Endothelial cell of umbilical vein (primary cell): ENCODE results near the gene SPNS2. TPM values are rescaled to one million over a fixed set of nuclear protein-coding genes. Genes with fewer than 3 reads are reported as not detected.

Experiments used
- BruUV-seq: library from RNA; stranded (reverse); fragments of 400-500 nt; replicated peaks from 2 replicates; lab custom pipeline; 2021; lab: Mats Ljungman, UMichigan
- CTCF ChIA-PET: fragments of 300-600, 350-600 bp; sonication (Branson Sonifier 250); formaldehyde crosslinking; loops from one replicate; lab custom pipeline; 2021; ENCODE audit warnings: antibody characterized with exemption, inconsistent platforms; lab: Charles Lee
- POLR2A ChIA-PET: fragments of 300-600, 350-600 bp; sonication (Branson Sonifier 250); formaldehyde crosslinking; loops from one replicate; lab custom pipeline; 2021; ENCODE audit warnings: antibody characterized with exemption, inconsistent platforms; lab: Charles Lee
- DNase-seq: peaks from one replicate; pipeline ENCODE4 v3.0.0-alpha.2; 2011; ENCODE audit warnings: low read depth, low spot score
- FAIRE-seq: peaks from 2 replicates; lab custom pipeline; 2011; peaks lifted over from hg19 to GRCh38; lab: Jason Lieb, UNC
- H2AFZ ChIP-seq: 2 replicates; pipeline ENCODE4 v1.6.0; 2012; ENCODE audit warnings: low read depth, low read length, control low read depth, inconsistent platforms
- H3K27ac ChIP-seq: 2 replicates; pipeline ENCODE4 v1.5.1; 2011; ENCODE audit warnings: low read depth, mild to moderate bottlenecking, control low read depth, low read length, moderate library complexity; ENCODE audit not compliant: insufficient read depth
- H3K27me3 ChIP-seq, 2 experiments: 2 replicates each; pipeline versions ENCODE4 v1.6.0 to v1.6.1; 2011; ENCODE audit warnings: low read length in 2 of 2, mixed read lengths in 1 of 2; ENCODE audit not compliant: control insufficient read depth in 2 of 2, insufficient read depth in 2 of 2
- H3K36me3 ChIP-seq, 2 experiments: 2 replicates in 1 of 2; 3 replicates in 1 of 2; pipeline ENCODE4 v1.5.1; 2011; ENCODE audit warnings: low read length in 2 of 2, mild to moderate bottlenecking in 1 of 2, moderate library complexity in 1 of 2; ENCODE audit not compliant: control insufficient read depth in 2 of 2, insufficient read depth in 2 of 2; ENCODE audit errors: extremely low read depth in 1 of 2
- H3K4me1 ChIP-seq: 3 replicates; pipeline ENCODE4 v1.5.1; 2011; ENCODE audit warnings: mild to moderate bottlenecking, low read length; ENCODE audit not compliant: control insufficient read depth, insufficient read depth; ENCODE audit errors: extremely low read depth
- H3K4me2 ChIP-seq: 2 replicates; pipeline ENCODE4 v1.6.1; 2011; ENCODE audit warnings: low read length, control low read depth, mixed read lengths; ENCODE audit not compliant: insufficient read depth
- H3K4me3 ChIP-seq, 3 experiments: fragments of 200-600 bp in 1 of 3; sonication (generic), shearing (Covaris generic) in 1 of 3; replicated peaks in 1 of 3; 2 replicates each; pipeline ENCODE4 v1.5.1; 2011 to 2016; ENCODE audit warnings: control low read depth in 3 of 3, low read length in 3 of 3, mild to moderate bottlenecking in 2 of 3, inconsistent platforms in 1 of 3, low read depth in 1 of 3, moderate library complexity in 1 of 3; ENCODE audit not compliant: insufficient read depth in 1 of 3
- H3K79me2 ChIP-seq: 2 replicates; pipeline ENCODE4 v1.6.0; 2012; ENCODE audit warnings: low read length, inconsistent platforms; ENCODE audit not compliant: control insufficient read depth, insufficient read depth
- H3K9ac ChIP-seq: replicated peaks from 2 replicates; pipeline ENCODE3; 2011; ENCODE audit warnings: low read length, control low read depth; ENCODE audit not compliant: insufficient read depth; ENCODE audit errors: extremely low read depth
- H3K9me1 ChIP-seq: replicated peaks from 3 replicates; pipeline ENCODE4 v1.6.0; 2011; ENCODE audit warnings: mild to moderate bottlenecking, low read length; ENCODE audit not compliant: control insufficient read depth, insufficient read depth; ENCODE audit errors: extremely low read depth
- H3K9me3 ChIP-seq: replicated peaks from 2 replicates; pipeline ENCODE4 v1.5.1; 2012; ENCODE audit warnings: low read length, inconsistent platforms; ENCODE audit not compliant: control insufficient read depth, insufficient read depth
- H4K20me1 ChIP-seq: replicated peaks from 2 replicates; pipeline ENCODE3; 2011; ENCODE audit warnings: mild to moderate bottlenecking, low read length; ENCODE audit not compliant: control insufficient read depth, insufficient read depth; ENCODE audit errors: extremely low read depth
- CTCF ChIP-seq, 2 donors: IDR thresholded peaks; 1 replicate in 1 of 2; 2 replicates in 1 of 2; pipeline ENCODE4 v1.5.1; 2011; ENCODE audit warnings: low read length in 2 of 2, mild to moderate bottlenecking in 2 of 2, moderate library complexity in 2 of 2, control low read depth in 1 of 2, inconsistent platforms in 1 of 2, low read depth in 1 of 2; ENCODE audit not compliant: insufficient read depth in 1 of 2; ENCODE audit errors: extremely low read depth in 1 of 2
- EZH2 ChIP-seq: IDR thresholded peaks from 2 replicates; pipeline ENCODE4 v1.6.1; 2012; ENCODE audit warnings: borderline replicate concordance, low read depth, mild to moderate bottlenecking, moderate library complexity, low read length, inconsistent platforms; ENCODE audit not compliant: severe bottlenecking
- FOS ChIP-seq: IDR thresholded peaks from 2 replicates; pipeline ENCODE4 v1.6.1; 2011; ENCODE audit warnings: mild to moderate bottlenecking, low read length, moderate library complexity, borderline replicate concordance; ENCODE audit not compliant: insufficient read depth
- GATA2 ChIP-seq: IDR thresholded peaks from 2 replicates; pipeline ENCODE4 v1.7.0; 2011; ENCODE audit warnings: low read depth, mild to moderate bottlenecking, moderate library complexity, mixed read lengths, low read length; ENCODE audit not compliant: insufficient read length, insufficient read depth
- JUN ChIP-seq: IDR thresholded peaks from 2 replicates; pipeline ENCODE4 v1.6.1; 2011; ENCODE audit warnings: borderline replicate concordance, low read depth; ENCODE audit not compliant: insufficient read length, insufficient read depth
- MYC ChIP-seq: IDR thresholded peaks from one replicate; pipeline ENCODE4 v1.6.1; 2011; ENCODE audit warnings: mild to moderate bottlenecking, low read depth, low read length
- POLR2A ChIP-seq: IDR thresholded peaks from 2 replicates; pipeline ENCODE4 v1.6.1; 2012; ENCODE audit warnings: low read depth, mild to moderate bottlenecking, control low read depth, low read length
- POLR2AphosphoS5 ChIP-seq: IDR thresholded peaks from 2 replicates; pipeline ENCODE4 v1.6.1; 2012; ENCODE audit warnings: low read depth, mild to moderate bottlenecking, control low read depth, low read length, moderate library complexity; ENCODE audit not compliant: insufficient read depth
- dilution Hi-C: fragments of 300-500 bp; cut with MboI; formaldehyde crosslinking; loops from one replicate; pipeline ENCODE4 v1.15.0; 2019; ENCODE audit warnings: low sequenced_read_pairs; ENCODE audit not compliant: extremely low pct_ligation_motif_present
- intact Hi-C: fragments of 100-400 bp; cut with micrococcal nuclease; formaldehyde crosslinking; loops from one replicate; pipeline ENCODE4 v1.10.0; 2022
- polyA plus RNA-seq, 4 experiments: library from polyadenylated mRNA; depleted of rRNA in 3 of 4; stranded (reverse) in 3 of 4; unstranded in 1 of 4; fragments of >200 nt; gene quantifications; 2 replicates each; pipeline versions ENCODE4 v1.2.1 to v1.2.3, GENCODE V29; 2011 to 2012; ENCODE audit warnings: missing spikeins in 1 of 4
- total RNA-seq: library from RNA; stranded (reverse); gene quantifications from 2 replicates; pipeline ENCODE4 v1.2.3, GENCODE V29; 2021
- TF ChIP-seq, protein P1 (sequence below): IDR thresholded peaks from 2 replicates; pipeline ENCODE4 v1.6.1; 2011; ENCODE audit not compliant: insufficient read depth, insufficient read length

SPNS2 gene
- total and polyA plus RNA-seq, 2 donors (not counting 3 experiments of a cell fraction or from before 2014, with no cell fraction given): 70.2 to 77.3 TPM

- H3K4me3 ChIP-seq: no peak overlapping the region
- H3K4me1 ChIP-seq: peaks cover 4% of the 10 kb centered on the region
- peaks cover 5 to 32% of the 10 kb centered on the region in 2 experiments for H3K36me3 ChIP-seq
- no peak overlapping the region for H3K27ac ChIP-seq
- H3K9ac ChIP-seq: no peak overlapping the region
- no peak for FAIRE-seq
- no peaks in the 10 kb centered on the region for H3K9me1 ChIP-seq
- TF ChIP-seq POLR2A: no peak
- TF ChIP-seq CTCF (IDR thresholded peaks at IDR 0.05; ENCODE audit: extremely low read depth in 1 of 2, insufficient read depth in 1 of 2, low read depth in 1 of 2, low read length in 2 of 2): no peak
- no peak for TF ChIP-seq FOS
- TF ChIP-seq, protein P1, sequence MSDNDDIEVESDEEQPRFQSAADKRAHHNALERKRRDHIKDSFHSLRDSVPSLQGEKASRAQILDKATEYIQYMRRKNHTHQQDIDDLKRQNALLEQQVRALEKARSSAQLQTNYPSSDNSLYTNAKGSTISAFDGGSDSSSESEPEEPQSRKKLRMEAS: no peak
- TF ChIP-seq JUN: no peak
- TF ChIP-seq EZH2: no peak
- TF ChIP-seq GATA2: no peak
- TF ChIP-seq POLR2AphosphoS5: no peak
- no peak for TF ChIP-seq MYC
- dilution Hi-C loops (no loop called here), intact Hi-C loops (no loop called here)
- POLR2A ChIA-PET: interaction anchor here (0.7 kb wide), 1 partner anchor 13 kb away, joined by 3 read pairs; no protein-coding TSS in a partner anchor
- no peak overlapping the region for H2AFZ ChIP-seq
- H3K9me3 ChIP-seq: no peaks in the 10 kb centered on the region
- peaks cover 8% of the 10 kb centered on the region for H3K79me2 ChIP-seq
- no peak overlapping the region for H3K4me2 ChIP-seq
- no peak for DNase-seq
- no peaks in the 10 kb centered on the region for H4K20me1 ChIP-seq
- CTCF ChIA-PET: interaction anchor here (1.3 to 2.2 kb wide), 2 partner anchors 18 to 24 kb away, joined by 3 to 8 read pairs; no protein-coding TSS in a partner anchor
- H3K27me3 ChIP-seq: no peaks in the 10 kb centered on the region
- BruUV-seq: no TSS peak
These were observed 50.2 kb downstream of the SPNS2 start for GRCh38 chr17:4548721-4549531.
